Activated naive CD4-positive, alpha-beta T cell treated with anti-CD3 and anti-CD28 coated beads for 36 hours (primary cell): Measurements from ENCODE around the gene ARHGEF10L. TPM values are rescaled to one million over a fixed set of nuclear protein-coding genes. Genes with fewer than 3 reads are reported as not detected.

Experiments
- CTCF ChIA-PET: fragments of 350-600 bp; sonication (Branson Sonifier 250); formaldehyde crosslinking; loops from one replicate; lab custom pipeline; 2021; ENCODE audit warnings: antibody characterized with exemption; lab: Charles Lee
- DNase-seq: peaks from one replicate; pipeline ENCODE4 v3.0.0-alpha.2; 2020
- H3K27ac Mint-ChIP-seq: one replicate; pipeline ENCODE4 v1.8.0; 2021; ENCODE audit warnings: mild to moderate bottlenecking, mixed read lengths
- H3K27me3 Mint-ChIP-seq: one replicate; pipeline ENCODE4 v1.8.0; 2021; ENCODE audit warnings: low read depth, mixed read lengths
- H3K36me3 Mint-ChIP-seq: one replicate; pipeline ENCODE4 v1.8.0; 2021; ENCODE audit warnings: low read depth, mixed read lengths
- H3K4me1 Mint-ChIP-seq: one replicate; pipeline ENCODE4 v1.8.0; 2021; ENCODE audit warnings: low read depth, mixed read lengths
- H3K4me3 Mint-ChIP-seq: one replicate; pipeline ENCODE4 v1.8.0; 2021; ENCODE audit warnings: mild to moderate bottlenecking, moderate library complexity, mixed read lengths
- H3K9me3 Mint-ChIP-seq: one replicate; pipeline ENCODE4 v1.8.0; 2021; ENCODE audit warnings: mixed read lengths
- intact Hi-C: fragments of 100-400 bp; cut with micrococcal nuclease; formaldehyde crosslinking; loops from one replicate; pipeline ENCODE4 v1.15.1; 2023
- total RNA-seq, 2 experiments: library from RNA; stranded (reverse); gene quantifications; one replicate each; pipeline ENCODE4 v1.2.3, GENCODE V29; 2021

The ARHGEF10L gene
- total RNA-seq, 2 experiments from 2014 or later, result not detected

- intact Hi-C loops, result no loop called here
- Mint-ChIP-seq H3K27me3 (peaks cover 4% of the 10 kb centered on the region), H3K36me3 (no peaks in the 10 kb centered on the region), H3K9me3 (no peaks in the 10 kb centered on the region), H3K4me1 (no peaks in the 10 kb centered on the region), H3K4me3 (no peak overlapping the region), H3K27ac (no peak overlapping the region)
- DNase-seq, result no peak
- CTCF ChIA-PET, result no interaction called here
Observed at GRCh38 chr1:17645068-17645911, 105.8 kb downstream of the ARHGEF10L start.

- intact Hi-C loops, result no loop called here
- H3K36me3 Mint-ChIP-seq, result no peaks in the 10 kb centered on the region
Observed at GRCh38 chr1:17646444-17647280, 107.2 kb downstream of the ARHGEF10L start.

DNA sequence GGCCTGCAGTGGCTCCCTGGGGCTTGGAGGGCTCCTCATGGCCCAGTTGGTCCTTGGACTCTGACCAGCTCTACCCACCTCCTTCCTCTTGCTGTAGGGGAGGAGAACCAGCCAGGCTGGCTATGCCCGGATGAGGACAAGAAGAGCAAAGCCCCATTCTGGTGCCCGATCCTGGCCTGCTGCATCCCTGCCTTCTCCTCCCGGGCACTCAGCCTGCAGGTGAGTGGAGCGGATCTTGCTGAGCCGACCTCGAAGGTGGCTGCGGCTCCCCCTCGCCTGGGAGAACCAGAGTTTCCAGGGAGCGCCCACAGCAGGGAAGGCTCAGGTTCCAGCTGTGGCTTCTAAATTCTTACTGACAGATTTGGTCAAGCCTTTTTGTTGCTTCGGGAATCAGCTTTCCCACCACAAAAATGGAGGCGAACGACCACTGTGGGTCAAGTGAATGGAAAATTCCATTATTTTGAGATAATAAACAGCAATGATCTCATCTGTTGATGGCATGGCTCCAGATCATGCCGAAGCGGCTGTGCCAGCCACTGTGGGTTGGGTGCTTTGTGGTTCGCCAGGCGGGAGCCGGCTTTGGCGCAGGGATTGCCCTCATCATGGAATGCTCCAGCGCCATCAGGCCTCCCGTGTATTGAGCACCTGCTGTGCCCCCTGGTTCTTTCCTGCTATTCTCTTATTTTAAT is 109.1 kb downstream of the ARHGEF10L start:
- CTCF ChIA-PET, result interaction anchor here (0.9 kb wide), 1 partner anchor 10 kb away, joined by 3 read pairs; no protein-coding TSS in a partner anchor

More at GRCh38 chr1:17646444-17647280, 107.2 kb downstream of the ARHGEF10L start:
- no peaks in the 10 kb centered on the region for H3K9me3 Mint-ChIP-seq
- H3K27ac Mint-ChIP-seq, result no peak overlapping the region
- H3K4me3 Mint-ChIP-seq, result no peak overlapping the region
- H3K4me1 Mint-ChIP-seq, result no peaks in the 10 kb centered on the region
- CTCF ChIA-PET, result no interaction called here
- DNase-seq, result no peak
- H3K27me3 Mint-ChIP-seq, result no peaks in the 10 kb centered on the region

GRCh38 chr1:17649371-17650106 is 110.0 kb downstream of the ARHGEF10L start:
- no peak for DNase-seq
- Mint-ChIP-seq H3K36me3 (no peaks in the 10 kb centered on the region), H3K9me3 (no peaks in the 10 kb centered on the region), H3K4me1 (no peaks in the 10 kb centered on the region), H3K27me3 (no peaks in the 10 kb centered on the region), H3K4me3 (no peak overlapping the region), H3K27ac (no peak overlapping the region)
- CTCF ChIA-PET, result interaction anchor here (1.2 kb wide), 1 partner anchor 12 kb away, joined by 8 read pairs; no protein-coding TSS in a partner anchor
- intact Hi-C loops, result loop anchor here (10.0 kb wide), 1 partner anchor 265 kb away; no protein-coding TSS in a partner anchor

More for the DNA sequence above, 109.1 kb downstream of the ARHGEF10L start:
- Mint-ChIP-seq H3K4me1 (no peaks in the 10 kb centered on the region), H3K27ac (no peak overlapping the region), H3K36me3 (no peaks in the 10 kb centered on the region), H3K4me3 (no peak overlapping the region), H3K27me3 (no peaks in the 10 kb centered on the region), H3K9me3 (no peaks in the 10 kb centered on the region)
- intact Hi-C loops, result no loop called here
- DNase-seq, result no peak

- Mint-ChIP-seq H3K4me1 (no peaks in the 10 kb centered on the region), H3K27me3 (no peaks in the 10 kb centered on the region), H3K4me3 (no peak overlapping the region), H3K27ac (no peak overlapping the region), H3K9me3 (no peaks in the 10 kb centered on the region), H3K36me3 (no peaks in the 10 kb centered on the region)
- DNase-seq, result no peak
- CTCF ChIA-PET, result no interaction called here
- intact Hi-C loops, result loop anchor here (10.0 kb wide), 1 partner anchor 262 kb away; no protein-coding TSS in a partner anchor
Observed at GRCh38 chr1:17653276-17653675, 113.8 kb downstream of the ARHGEF10L start.

DNA sequence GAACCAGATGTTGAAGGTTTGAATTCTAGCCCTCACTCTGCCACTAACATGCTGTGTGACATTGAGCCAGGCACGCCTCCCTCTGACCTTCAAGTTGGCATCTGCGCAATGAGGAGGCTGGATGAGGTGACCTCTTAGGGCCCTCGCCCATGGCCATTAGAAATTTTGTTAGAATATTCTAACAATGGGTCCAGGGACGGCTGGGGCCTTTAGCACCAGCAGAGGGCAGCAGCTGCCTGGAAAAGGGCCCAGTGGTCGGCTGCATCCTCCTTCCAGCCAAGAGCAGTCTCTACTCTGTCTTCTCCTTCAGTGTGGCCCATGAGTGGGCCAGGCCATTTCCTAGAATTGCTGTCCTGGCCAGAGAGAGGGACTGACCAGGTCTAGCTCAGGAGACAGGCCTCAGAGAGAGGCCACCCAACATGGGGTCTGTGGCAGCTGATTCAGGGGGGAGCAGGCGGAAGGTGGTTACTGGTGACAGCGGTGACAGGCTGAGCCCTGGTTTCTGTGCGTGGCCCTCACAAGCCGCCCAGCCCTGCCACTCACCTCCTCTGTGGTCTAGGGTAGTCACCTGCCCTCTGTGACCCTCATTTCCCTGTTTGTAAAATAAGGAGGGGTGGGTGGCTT is 114.3 kb downstream of the ARHGEF10L start:
- H3K9me3 Mint-ChIP-seq, result no peaks in the 10 kb centered on the region
- H3K27me3 Mint-ChIP-seq, result no peaks in the 10 kb centered on the region
- H3K36me3 Mint-ChIP-seq, result no peaks in the 10 kb centered on the region
- H3K27ac Mint-ChIP-seq, result no peak overlapping the region
- no peaks in the 10 kb centered on the region for H3K4me1 Mint-ChIP-seq
- H3K4me3 Mint-ChIP-seq, result no peak overlapping the region
- DNase-seq, result peak; percentile 50
- CTCF ChIA-PET, result interaction anchor here (1.4 kb wide), 1 partner anchor 645 kb away, joined by 6 read pairs; no protein-coding TSS in a partner anchor
- intact Hi-C loops, result loop anchor here (10.0 kb wide), 1 partner anchor 261 kb away; no protein-coding TSS in a partner anchor

DNA sequence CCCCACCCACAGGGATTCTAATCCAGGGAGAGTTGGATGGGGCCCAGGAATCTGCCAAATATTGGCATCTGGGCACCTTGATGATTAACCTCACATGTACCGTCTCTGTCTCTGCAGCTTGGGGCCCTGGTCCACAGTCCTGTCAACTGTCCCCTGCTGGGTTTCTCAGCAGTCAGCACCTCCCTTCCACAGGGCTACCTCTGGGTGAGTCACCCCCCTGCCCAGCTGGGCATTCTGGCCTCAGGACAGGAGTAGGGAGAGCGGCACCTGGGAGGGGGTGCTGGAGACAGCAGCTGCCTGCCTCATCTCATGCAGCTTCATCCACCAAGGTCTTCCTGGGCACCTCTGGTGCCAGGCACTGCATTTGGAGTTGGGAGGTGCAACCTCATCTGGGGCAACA is 115.0 kb downstream of the ARHGEF10L start:
- no peaks in the 10 kb centered on the region for H3K4me1 Mint-ChIP-seq
- CTCF ChIA-PET, result interaction anchor here (1.4 kb wide), 1 partner anchor 644 kb away, joined by 6 read pairs; no protein-coding TSS in a partner anchor
- H3K4me3 Mint-ChIP-seq, result no peak overlapping the region
- intact Hi-C loops, result loop anchor here (10.0 kb wide), 1 partner anchor 260 kb away; no protein-coding TSS in a partner anchor
- H3K36me3 Mint-ChIP-seq, result no peaks in the 10 kb centered on the region
- H3K27me3 Mint-ChIP-seq, result no peaks in the 10 kb centered on the region
- DNase-seq, result no peak
- no peak overlapping the region for H3K27ac Mint-ChIP-seq
- H3K9me3 Mint-ChIP-seq, result no peaks in the 10 kb centered on the region

- H3K27me3 Mint-ChIP-seq, result no peaks in the 10 kb centered on the region
- no peak for DNase-seq
- no peaks in the 10 kb centered on the region for H3K4me1 Mint-ChIP-seq
- CTCF ChIA-PET, result interaction anchor here (1.4 kb wide), 1 partner anchor 644 kb away, joined by 6 read pairs; no protein-coding TSS in a partner anchor
- H3K4me3 Mint-ChIP-seq, result no peak overlapping the region
- H3K27ac Mint-ChIP-seq, result no peak overlapping the region
- no peaks in the 10 kb centered on the region for H3K36me3 Mint-ChIP-seq
- no peaks in the 10 kb centered on the region for H3K9me3 Mint-ChIP-seq
- intact Hi-C loops, result loop anchor here (10.0 kb wide), 1 partner anchor 260 kb away; no protein-coding TSS in a partner anchor
Observed at GRCh38 chr1:17655169-17655568, 115.7 kb downstream of the ARHGEF10L start.

DNA sequence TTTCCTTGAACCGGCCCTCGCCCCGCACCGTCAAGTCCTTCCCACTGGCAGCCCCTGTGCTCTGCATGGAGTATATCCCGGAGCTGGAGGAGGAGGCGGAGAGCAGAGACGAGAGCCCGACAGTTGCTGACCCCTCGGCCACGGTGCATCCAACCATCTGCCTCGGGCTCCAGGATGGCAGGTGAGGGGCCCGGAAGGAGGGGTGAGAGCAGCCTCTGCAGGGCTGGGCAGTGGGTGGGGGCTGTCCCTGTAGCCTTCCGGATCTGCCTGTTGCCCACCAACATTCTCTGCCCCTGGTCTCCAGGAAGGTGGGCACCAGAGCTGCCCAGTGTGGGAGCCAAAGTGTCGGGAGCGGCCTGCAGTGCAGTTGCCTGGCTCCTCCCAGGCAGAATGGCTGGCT is 116.4 kb downstream of the ARHGEF10L start:
- intact Hi-C loops, result loop anchor here (10.0 kb wide), 1 partner anchor 259 kb away; no protein-coding TSS in a partner anchor
- no peak for DNase-seq
- Mint-ChIP-seq H3K27ac (no peak overlapping the region), H3K4me3 (no peak overlapping the region), H3K9me3 (no peaks in the 10 kb centered on the region), H3K27me3 (no peaks in the 10 kb centered on the region), H3K4me1 (no peaks in the 10 kb centered on the region), H3K36me3 (no peaks in the 10 kb centered on the region)
- CTCF ChIA-PET, result no interaction called here

GRCh38 chr1:17657436-17657835 is 117.9 kb downstream of the ARHGEF10L start:
- intact Hi-C loops, result loop anchor here (10.0 kb wide), 1 partner anchor 257 kb away; no protein-coding TSS in a partner anchor
- no peak for DNase-seq
- no peaks in the 10 kb centered on the region for H3K36me3 Mint-ChIP-seq
- CTCF ChIA-PET, result no interaction called here
- no peaks in the 10 kb centered on the region for H3K9me3 Mint-ChIP-seq
- H3K27me3 Mint-ChIP-seq, result no peaks in the 10 kb centered on the region
- no peak overlapping the region for H3K27ac Mint-ChIP-seq
- no peak overlapping the region for H3K4me3 Mint-ChIP-seq
- no peaks in the 10 kb centered on the region for H3K4me1 Mint-ChIP-seq

GRCh38 chr1:17658837-17659236 is 119.3 kb downstream of the ARHGEF10L start:
- no peak overlapping the region for H3K27ac Mint-ChIP-seq
- no peak for DNase-seq
- no peaks in the 10 kb centered on the region for H3K4me1 Mint-ChIP-seq
- H3K4me3 Mint-ChIP-seq, result no peak overlapping the region
- no peaks in the 10 kb centered on the region for H3K27me3 Mint-ChIP-seq
- CTCF ChIA-PET, result interaction anchor here (0.5 to 0.6 kb wide), 2 partner anchors 17 to 122 kb away, joined by 3 to 4 read pairs; no protein-coding TSS in a partner anchor
- H3K36me3 Mint-ChIP-seq, result no peaks in the 10 kb centered on the region
- H3K9me3 Mint-ChIP-seq, result no peaks in the 10 kb centered on the region
- intact Hi-C loops, result loop anchor here (10.0 kb wide), 1 partner anchor 256 kb away; no protein-coding TSS in a partner anchor
